Activated CD4-positive, alpha-beta T cell treated with anti-CD3 and anti-CD28 coated beads, Interleukin-10, Interleukin-2, amounts not matched to agents 100 ng/mL and 50 ng/mL, durations not matched to agents 16 hours and 8 hours (primary cell): ENCODE measurements around the gene KDF1.
"Not testable (repeated sequence)": the region's sequence is repeated elsewhere in the genome, so short reads cannot be mapped to it uniquely, and the experiment has no call there.

Experiments used
- DNase-seq: peaks from one replicate; pipeline ENCODE4 v3.0.0-alpha.2; 2020

Gene KDF1

DNA sequence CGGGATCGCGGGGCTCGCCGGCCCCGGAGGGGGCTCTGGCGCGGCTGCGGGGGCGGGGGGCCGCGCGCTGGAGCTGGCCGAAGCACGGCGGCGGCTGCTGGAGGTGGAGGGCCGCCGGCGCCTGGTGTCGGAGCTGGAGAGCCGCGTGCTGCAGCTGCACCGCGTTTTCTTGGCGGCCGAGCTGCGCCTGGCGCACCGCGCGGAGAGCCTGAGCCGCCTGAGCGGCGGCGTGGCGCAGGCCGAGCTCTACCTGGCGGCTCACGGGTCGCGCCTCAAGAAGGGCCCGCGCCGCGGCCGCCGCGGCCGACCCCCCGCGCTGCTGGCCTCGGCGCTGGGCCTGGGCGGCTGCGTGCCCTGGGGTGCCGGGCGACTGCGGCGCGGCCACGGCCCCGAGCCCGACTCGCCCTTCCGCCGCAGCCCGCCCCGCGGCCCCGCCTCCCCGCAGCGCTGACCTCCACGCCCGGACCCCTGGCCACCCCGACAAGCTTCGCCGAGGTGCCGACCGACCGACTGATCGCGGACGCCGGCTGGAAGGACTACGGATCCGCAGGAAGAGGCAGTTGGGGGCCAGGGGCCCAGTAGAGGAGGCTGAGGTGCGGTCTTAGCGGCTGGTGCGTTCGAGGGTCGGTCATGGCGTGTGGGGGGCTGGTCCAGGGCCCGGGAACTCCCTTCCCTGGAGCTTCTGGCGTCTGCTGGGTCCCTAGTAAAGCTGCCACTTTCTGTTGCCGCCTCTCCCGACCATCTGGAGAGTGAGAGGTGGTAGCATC lies 33.9 kb upstream of the KDF1 start:
- peak; percentile 23 for DNase-seq

GRCh38 chr1:26993237-26994019 lies 33.2 kb upstream of the KDF1 start, which contains the start of gene TRNP1:
TRNP1 (plus strand) TSS chr1:26993692; CDS start chr1:26993787, 95 bp downstream.
- DNase-seq = peak; percentile 74

- DNase-seq = peak; percentile 10
These were observed 31.2 kb upstream of the KDF1 start for GRCh38 chr1:26991310-26992116.

- DNase-seq = not testable (repeated sequence)
These were observed 29.3 kb upstream of the KDF1 start for GRCh38 chr1:26989403-26990109.

- DNase-seq = no peak
These were observed 26.4 kb upstream of the KDF1 start for GRCh38 chr1:26986658-26987057.

DNA sequence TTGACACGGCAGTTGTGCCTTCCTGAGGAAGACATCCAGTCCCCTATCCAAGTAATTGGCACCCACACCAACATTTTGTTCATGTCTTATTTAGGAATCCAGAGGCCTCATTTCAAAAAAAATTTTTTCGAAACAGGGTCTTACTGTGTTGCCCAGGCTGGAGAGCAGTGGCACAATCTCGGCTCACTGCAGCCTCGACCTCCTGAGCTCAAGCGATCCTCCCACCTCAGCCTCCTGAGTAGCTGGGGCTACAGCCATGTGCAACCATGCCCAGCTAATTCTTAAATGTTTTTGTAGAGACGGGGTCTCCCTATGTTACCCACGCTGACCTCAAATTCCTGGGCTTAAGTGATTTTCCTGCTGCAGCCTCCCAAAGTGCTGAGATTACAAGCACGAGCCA lies 24.0 kb upstream of the KDF1 start:
- no peak for DNase-seq

GRCh38 chr1:26983863-26984262 lies 23.6 kb upstream of the KDF1 start:
- DNase-seq = no peak

DNA sequence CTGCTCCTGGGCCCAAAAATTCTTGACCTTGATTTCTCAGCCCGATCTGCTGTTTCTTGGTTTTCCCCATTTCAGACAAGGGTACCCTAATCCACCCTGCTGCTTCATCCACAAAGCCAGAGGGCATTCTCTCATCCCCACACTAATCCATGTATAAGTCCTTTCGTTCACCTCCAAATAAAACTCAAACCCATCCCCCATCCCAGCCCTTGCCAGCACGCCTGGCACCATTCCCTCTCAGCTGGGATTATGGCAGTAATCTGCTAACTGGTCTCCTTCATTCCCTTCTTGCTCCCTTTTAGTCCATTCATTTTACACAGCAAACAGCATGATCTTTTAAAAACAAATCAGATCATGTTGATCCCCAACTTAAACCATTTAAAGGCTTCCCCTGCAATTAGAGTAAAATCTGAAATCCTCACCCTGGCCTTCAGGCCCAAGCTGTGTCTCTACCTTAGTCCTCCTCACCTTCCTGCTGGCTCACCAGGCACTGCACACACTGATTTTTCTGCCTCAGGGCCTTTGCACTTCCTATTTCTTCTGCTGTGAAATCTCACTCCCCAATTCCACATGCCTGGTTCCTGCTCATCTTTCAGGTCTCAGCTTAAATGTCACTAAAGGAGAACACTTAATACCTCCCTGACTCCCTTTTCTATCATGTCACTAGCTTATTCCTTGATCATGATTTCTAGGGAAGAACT lies 21.0 kb upstream of the KDF1 start:
- DNase-seq = no peak

DNA sequence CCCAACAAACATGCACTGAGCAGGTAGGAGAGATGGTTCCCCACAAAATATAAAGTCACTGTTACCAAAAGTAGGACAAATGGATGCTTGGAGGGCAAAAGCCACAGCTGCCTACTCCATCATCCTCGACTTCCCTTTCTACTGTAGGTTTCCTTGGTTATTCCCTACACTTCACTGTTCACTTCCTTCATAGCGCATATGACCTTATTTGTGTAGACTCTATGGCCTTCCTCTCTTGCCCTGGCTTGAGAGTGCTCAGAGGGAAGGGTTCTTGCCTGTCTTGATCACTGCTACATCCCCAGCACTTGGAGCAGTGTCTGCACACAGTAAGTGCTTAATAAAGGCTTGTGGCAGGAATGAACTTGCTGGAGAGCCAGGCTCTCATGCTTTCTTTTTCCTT lies 18.6 kb upstream of the KDF1 start:
- DNase-seq = no peak

DNA sequence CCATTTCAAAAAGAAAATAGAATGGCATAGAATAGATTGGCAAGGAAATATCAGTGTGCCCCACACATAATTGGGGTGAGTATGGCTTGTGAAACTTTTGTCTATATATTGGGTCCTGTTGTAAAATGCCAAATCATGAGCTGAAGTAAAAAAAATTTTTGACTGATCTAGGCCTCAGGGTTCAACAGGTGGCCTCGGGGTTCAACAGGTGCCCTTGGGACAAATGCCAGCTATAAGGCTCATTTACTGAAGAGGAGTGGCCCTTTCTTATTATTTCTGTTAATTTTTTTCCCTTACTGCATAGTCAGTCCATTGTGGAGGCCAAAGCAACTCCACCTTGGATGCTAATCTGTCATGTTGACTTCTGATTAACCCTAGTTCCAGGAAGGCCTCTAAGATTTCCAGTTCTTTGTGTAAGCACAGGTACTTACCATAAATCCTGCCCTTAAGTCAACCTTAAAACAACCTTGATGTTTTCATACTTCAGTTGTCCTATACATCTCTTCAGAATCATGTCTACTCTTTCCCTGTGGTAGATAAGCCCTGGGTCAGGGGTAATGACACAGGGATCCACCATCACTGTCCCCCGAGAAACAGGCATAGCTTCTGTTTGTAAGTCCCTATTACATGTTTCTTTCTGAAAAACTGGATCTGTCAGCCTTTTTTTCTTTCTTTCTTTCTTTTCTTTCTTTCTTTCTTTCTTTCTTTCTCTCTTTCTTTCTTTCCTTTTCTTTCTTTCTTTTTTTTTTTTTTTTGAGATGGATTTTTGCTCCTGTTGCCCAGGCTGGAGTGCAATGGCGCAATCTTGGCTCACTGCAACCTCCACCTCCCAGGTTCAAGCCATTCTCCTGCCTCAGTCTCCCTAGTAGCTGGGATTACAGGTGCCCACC lies 16.6 kb upstream of the KDF1 start:
- no peak for DNase-seq

GRCh38 chr1:26972821-26973220 lies 12.6 kb upstream of the KDF1 start:
- DNase-seq = no peak

DNA sequence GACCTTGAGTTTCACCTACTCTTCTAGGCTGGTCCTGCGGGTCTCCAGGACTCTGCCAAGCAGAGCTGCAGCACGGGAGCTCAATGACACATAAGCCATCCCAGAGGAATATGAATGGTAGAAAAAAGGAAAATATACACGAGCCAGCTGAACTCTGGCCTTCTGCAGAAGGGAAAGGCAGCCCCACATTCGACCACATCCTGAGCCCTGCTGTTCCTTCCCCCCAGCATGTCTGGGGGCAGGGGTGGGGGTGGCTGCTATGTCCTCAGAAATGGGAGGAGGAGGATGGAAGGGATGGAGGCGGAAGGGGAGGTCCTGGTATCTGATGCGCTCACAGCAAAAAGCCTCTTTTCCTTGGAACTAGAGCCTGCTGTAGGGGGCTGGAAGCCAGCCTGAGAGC lies 12.1 kb upstream of the KDF1 start:
- no peak for DNase-seq

DNA sequence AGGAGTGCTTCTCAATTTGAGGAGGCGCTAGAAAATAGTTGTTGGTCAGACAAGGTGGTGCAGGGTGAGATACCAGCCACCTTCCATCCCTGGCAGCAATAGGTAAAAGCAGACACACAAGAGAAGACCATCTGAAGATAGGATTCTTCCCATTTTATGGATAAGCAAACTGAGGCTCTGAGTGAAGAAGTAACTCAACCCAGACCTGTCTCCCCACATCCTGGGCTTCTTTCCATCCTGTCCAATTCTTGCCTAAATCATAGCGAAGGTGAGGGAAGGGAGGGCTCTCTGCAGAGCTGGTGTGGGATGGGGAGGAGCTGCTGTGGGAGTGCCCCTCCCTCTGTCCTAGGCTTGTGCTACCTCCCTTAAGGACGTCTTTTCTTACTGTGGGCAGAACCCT lies 11.3 kb upstream of the KDF1 start:
- DNase-seq = no peak

GRCh38 chr1:26970810-26971209 lies 10.5 kb upstream of the KDF1 start:
- DNase-seq = no peak

DNA sequence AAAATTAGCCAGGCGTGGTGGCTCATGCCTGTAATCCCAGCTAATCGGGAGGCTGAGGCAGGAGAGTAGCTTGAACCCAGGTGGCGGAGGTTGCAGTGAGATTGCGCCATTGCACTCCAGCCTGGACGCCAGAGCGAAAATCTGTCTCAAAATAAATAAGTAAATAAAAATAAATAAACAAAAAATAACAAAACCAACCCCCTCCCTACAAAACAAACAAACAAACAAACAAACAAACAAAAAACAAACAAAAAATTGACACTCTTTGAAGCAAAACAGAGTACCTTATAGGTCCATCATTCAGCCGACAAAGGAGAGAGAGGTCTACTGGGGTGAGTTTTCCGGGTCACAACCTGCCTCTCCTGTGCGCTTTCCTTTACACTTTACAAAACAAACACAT lies 5.4 kb upstream of the KDF1 start:
- DNase-seq = no peak

GRCh38 chr1:26965213-26965612 lies 4.9 kb upstream of the KDF1 start:
- DNase-seq = no peak

DNA sequence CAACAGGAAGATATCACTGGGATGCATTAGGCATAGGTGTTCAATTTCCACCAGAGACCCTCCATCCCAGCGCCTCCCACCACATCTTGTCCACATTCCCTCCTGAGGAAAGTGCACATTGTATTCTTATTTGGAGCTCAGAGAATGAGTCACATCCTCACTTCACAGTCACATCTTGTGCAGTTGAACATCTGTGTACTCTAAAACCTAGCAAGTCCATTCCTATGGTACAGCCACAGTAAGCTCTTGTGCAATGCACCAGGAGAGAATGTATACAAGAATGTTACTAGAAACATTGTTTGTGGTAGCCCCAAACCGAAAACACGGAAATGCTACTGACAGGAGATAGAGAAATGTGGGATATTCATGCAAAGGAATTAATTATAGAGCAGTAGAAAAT lies 1.6 kb upstream of the KDF1 start:
- no peak for DNase-seq

- no peak for DNase-seq
These were observed 328 bp upstream of the KDF1 start for GRCh38 chr1:26960625-26960966.

DNA sequence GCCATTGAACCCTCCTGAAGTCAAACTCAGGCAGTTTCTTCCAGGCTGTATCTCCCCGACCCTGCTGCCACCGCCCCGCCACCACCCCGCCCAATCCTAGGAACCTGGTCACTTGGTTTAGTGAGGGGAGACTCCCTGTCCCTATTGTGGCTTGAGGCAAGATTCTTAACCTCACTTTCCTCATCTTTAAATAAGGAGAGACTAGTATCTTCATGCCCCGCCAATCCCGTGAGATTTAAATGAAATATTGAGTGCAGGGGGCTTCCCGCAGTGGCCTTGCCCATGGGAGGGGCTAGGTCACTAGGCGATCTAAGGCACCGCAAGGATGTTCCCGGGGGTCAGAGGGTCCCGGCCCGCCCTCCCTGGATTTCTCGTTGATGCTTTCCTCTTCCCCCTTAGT lies 998 bp downstream of the KDF1 start:
- DNase-seq = no peak

GRCh38 chr1:26957306-26957705 lies 3.0 kb downstream of the KDF1 start:
- no peak for DNase-seq

DNA sequence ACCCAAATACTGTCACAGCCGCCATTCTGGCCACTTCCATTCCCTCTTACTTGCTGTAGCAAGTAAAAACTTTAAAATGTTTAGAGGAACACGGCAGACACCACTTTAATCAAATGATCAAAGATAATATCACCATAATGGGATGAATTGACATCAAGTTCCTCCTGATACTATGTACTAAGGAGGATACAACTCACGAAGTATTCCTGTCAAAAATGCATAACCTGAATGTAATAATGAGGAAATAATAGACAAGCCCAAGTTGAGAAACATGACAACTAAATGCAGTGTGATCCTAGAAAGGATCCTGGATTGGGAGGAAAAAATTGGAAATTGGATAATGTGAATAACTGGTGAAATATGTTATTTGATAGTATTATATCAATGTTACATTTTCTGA lies 3.9 kb downstream of the KDF1 start:
- no peak for DNase-seq
